Fibroblast of gingiva (primary cell): ENCODE data around the gene THOC6.
"Not testable (repeated sequence)": the region's sequence is repeated elsewhere in the genome, so short reads cannot be mapped to it uniquely, and the experiment has no call there.

Experiments
- DNase-seq: peaks from one replicate; pipeline ENCODE4 v3.0.0-alpha.2; 2011; ENCODE audit warnings: low read depth

THOC6 gene

DNA sequence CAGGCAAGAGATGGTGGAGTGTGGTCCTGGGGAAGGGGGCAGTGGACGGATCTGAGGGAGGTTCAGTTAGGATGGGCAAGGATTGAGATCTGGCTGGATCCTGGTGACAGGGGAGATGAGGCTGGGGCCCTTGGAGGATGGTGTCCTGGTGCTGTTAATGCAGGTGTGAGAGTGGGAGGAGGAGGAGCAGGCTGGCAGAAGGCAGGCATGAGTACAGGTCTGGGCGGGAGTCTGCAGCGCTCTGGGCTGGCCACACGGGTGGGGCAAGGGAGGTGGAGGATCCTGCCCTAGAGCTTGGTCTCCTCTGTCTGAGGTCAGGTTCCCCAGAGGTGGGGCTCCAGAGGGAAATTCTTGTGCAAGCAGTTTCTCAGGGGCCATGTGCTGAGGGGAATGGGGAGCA is 48.3 kb downstream of the THOC6 start:
- DNase-seq: not testable (repeated sequence)

GRCh38 chr16:3072576-3073263 is 48.9 kb downstream of the THOC6 start:
- DNase-seq: not testable (repeated sequence)

- no peak for DNase-seq
Measured at GRCh38 chr16:3073448-3073847, 49.6 kb downstream of the THOC6 start.

- no peak for DNase-seq
Measured at GRCh38 chr16:3074860-3075522, 51.2 kb downstream of the THOC6 start.

- DNase-seq: no peak
Measured at GRCh38 chr16:3075523-3075915, 51.7 kb downstream of the THOC6 start.

DNA sequence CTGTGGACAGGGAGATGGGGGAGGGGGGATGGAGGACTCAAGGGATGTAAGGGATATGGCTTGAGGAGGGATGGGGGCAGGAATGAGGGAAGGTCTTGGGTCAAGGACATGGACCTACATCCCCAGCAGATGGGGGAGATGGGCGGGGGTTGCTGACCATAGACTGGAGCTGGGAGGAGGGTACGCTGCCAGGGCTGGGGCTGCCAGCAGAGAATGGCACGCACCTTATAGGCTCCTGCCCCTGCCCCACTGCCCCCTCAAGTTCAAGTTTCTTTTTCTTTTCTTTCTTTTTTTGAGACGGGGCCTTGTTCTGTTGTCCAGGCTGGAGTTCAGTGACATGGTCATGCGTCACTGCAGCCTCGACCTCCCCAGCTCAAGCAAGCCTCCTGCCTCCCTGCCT is 52.1 kb downstream of the THOC6 start:
- DNase-seq: not testable (repeated sequence)

DNA sequence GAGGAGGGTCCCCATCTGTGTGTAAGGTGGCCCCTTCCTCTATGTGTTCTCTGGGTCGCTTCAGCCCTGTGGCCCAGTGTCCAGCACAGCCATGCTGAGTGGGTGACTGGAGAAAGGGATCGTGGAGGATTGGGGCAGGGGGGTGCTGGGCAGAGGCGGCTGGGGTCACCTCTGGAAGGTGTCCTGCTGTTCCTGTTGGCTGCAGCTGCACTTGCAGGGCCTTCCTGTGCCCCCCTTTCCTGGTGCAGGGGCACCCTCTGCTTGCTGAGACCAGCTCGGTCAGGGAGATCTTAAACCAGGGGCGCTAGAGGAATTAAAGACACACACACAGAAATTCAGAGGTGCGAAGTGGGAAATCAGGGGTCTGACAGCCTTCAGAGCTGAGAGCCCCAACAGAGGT is 52.7 kb downstream of the THOC6 start:
- no peak for DNase-seq
